Upper lobe of left lung (tissue), 4 donors: ENCODE data around the gene ING3.

Source experiments
- CTCF ChIP-seq, 6 experiments: fragments of 450-650 bp in 4 of 6; fragments of 200-600 bp in 2 of 6; sonication (generic) in 2 of 6; IDR thresholded peaks; one replicate each; pipeline ENCODE4 v1.5.1; 2016 to 2019; ENCODE audit warnings: antibody characterized with exemption in 6 of 6
- EP300 ChIP-seq, 4 donors: sonication (generic); formaldehyde crosslinking; IDR thresholded peaks; one replicate each; pipeline ENCODE4 v1.5.1; 2017; ENCODE audit warnings: antibody characterized with exemption in 4 of 4, control low read depth in 2 of 4
- POLR2A ChIP-seq, 4 donors: fragments of 450-650 bp; IDR thresholded peaks; one replicate each; pipeline ENCODE4 v1.5.1; 2016 to 2017; ENCODE audit warnings: antibody characterized with exemption in 4 of 4, mild to moderate bottlenecking in 2 of 4
- POLR2AphosphoS5 ChIP-seq, 2 donors: sonication (generic); formaldehyde crosslinking; IDR thresholded peaks; one replicate each; pipeline ENCODE4 v1.5.1; 2017; ENCODE audit warnings: antibody characterized with exemption in 2 of 2

GRCh38 chr7:120960714-120961113 is 10.1 kb downstream of the ING3 start:
- TF ChIP-seq CTCF (IDR thresholded peaks at IDR 0.05), result no peak
- TF ChIP-seq EP300 (IDR thresholded peaks at IDR 0.05), result no peak
- no peak for TF ChIP-seq POLR2A (IDR thresholded peaks at IDR 0.05)
- TF ChIP-seq POLR2AphosphoS5 (IDR thresholded peaks at IDR 0.05), result no peak
